ENCODE measurements around the gene MRPL34. TPM values are rescaled to one million over a fixed set of nuclear protein-coding genes. Genes with fewer than 3 reads are reported as not detected.
A peak's percentile ranks its signal among the peaks of the same experiment; 100 is the strongest.

MRPL34 gene
- total RNA-seq, 3 donors from 2014 or later, result 88.5 to 139 (median 98.0) TPM

- Histone ChIP-seq H3K27ac (no peak overlapping the region), H3K27me3 (peaks cover 7 to 13% of the 10 kb centered on the region in 2 donors), H3K4me1 (peaks cover 5 to 13% of the 10 kb centered on the region in 2 donors), H3K4me3 (no peak overlapping the region), H3K36me3 (no peaks in the 10 kb centered on the region), H3K9me3 (no peaks in the 10 kb centered on the region)
- TF ChIP-seq POLR2AphosphoS5 (IDR thresholded peaks at IDR 0.05), result no peak
- TF ChIP-seq, protein P1, sequence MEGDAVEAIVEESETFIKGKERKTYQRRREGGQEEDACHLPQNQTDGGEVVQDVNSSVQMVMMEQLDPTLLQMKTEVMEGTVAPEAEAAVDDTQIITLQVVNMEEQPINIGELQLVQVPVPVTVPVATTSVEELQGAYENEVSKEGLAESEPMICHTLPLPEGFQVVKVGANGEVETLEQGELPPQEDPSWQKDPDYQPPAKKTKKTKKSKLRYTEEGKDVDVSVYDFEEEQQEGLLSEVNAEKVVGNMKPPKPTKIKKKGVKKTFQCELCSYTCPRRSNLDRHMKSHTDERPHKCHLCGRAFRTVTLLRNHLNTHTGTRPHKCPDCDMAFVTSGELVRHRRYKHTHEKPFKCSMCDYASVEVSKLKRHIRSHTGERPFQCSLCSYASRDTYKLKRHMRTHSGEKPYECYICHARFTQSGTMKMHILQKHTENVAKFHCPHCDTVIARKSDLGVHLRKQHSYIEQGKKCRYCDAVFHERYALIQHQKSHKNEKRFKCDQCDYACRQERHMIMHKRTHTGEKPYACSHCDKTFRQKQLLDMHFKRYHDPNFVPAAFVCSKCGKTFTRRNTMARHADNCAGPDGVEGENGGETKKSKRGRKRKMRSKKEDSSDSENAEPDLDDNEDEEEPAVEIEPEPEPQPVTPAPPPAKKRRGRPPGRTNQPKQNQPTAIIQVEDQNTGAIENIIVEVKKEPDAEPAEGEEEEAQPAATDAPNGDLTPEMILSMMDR (IDR thresholded peaks at IDR 0.05), result no peak
- no peak for TF ChIP-seq POLR2A (IDR thresholded peaks at IDR 0.05)
- DNase-seq (ENCODE audit: low spot score in 2 of 2), result no peak
- intact Hi-C loops (cut with DNase I; ENCODE audit: low total_unique reads), result loop anchor here (10.0 kb wide), 1 partner anchor 221 kb away; no protein-coding TSS in a partner anchor
These were observed 19.4 kb upstream of the MRPL34 start for GRCh38 chr19:17286263-17286662.

DNA sequence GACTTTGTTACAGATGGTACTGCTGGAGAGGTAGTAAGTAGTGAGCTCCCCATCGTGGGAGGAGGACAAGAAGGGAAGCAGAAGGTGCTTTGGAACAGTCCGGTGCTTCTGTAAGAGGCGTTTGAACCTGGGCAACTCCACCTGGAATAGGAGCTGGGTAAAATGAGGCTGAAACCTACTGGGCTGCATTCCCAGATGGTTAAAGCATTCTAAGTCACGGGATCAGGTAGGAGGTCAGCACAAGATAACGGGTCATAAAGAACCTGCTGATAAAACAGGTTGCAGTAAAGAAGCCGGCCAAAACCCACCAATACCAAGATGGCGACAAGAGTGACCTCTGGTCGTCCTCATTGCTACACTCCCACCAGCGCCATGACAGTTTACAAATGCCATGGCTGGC, 18.9 kb upstream of the MRPL34 start:
- intact Hi-C loops (cut with DNase I; ENCODE audit: low total_unique reads), result loop anchor here (10.0 kb wide), 1 partner anchor 222 kb away; no protein-coding TSS in a partner anchor
- Histone ChIP-seq H3K4me3 (no peak overlapping the region), H3K27ac (no peak overlapping the region), H3K4me1 (peaks cover 0 to 8% of the 10 kb centered on the region in 2 donors), H3K36me3 (no peaks in the 10 kb centered on the region), H3K9me3 (no peaks in the 10 kb centered on the region), H3K27me3 (peaks cover 4 to 8% of the 10 kb centered on the region in 2 donors)
- no peak for DNase-seq (ENCODE audit: low spot score in 2 of 2)
- no peak for TF ChIP-seq POLR2AphosphoS5 (IDR thresholded peaks at IDR 0.05)
- TF ChIP-seq, protein P1 (IDR thresholded peaks at IDR 0.05), result no peak
- TF ChIP-seq POLR2A (IDR thresholded peaks at IDR 0.05), result no peak

GRCh38 chr19:17289489-17289888, 16.2 kb upstream of the MRPL34 start:
- TF ChIP-seq POLR2A (IDR thresholded peaks at IDR 0.05) (no peak), POLR2AphosphoS5 (IDR thresholded peaks at IDR 0.05) (no peak)
- TF ChIP-seq, protein P1 (IDR thresholded peaks at IDR 0.05), result no peak
- no peaks in the 10 kb centered on the region for H3K36me3 ChIP-seq
- no peaks in the 10 kb centered on the region for H3K27me3 ChIP-seq
- no peak for DNase-seq (ENCODE audit: low spot score in 2 of 2)
- no peaks in the 10 kb centered on the region for H3K9me3 ChIP-seq
- H3K4me3 ChIP-seq, result no peak overlapping the region
- H3K4me1 ChIP-seq, result no peaks in the 10 kb centered on the region
- H3K27ac ChIP-seq, result no peak overlapping the region
- intact Hi-C loops (cut with DNase I; ENCODE audit: low total_unique reads), result loop anchor here (10.0 kb wide), 1 partner anchor 225 kb away; no protein-coding TSS in a partner anchor

DNA sequence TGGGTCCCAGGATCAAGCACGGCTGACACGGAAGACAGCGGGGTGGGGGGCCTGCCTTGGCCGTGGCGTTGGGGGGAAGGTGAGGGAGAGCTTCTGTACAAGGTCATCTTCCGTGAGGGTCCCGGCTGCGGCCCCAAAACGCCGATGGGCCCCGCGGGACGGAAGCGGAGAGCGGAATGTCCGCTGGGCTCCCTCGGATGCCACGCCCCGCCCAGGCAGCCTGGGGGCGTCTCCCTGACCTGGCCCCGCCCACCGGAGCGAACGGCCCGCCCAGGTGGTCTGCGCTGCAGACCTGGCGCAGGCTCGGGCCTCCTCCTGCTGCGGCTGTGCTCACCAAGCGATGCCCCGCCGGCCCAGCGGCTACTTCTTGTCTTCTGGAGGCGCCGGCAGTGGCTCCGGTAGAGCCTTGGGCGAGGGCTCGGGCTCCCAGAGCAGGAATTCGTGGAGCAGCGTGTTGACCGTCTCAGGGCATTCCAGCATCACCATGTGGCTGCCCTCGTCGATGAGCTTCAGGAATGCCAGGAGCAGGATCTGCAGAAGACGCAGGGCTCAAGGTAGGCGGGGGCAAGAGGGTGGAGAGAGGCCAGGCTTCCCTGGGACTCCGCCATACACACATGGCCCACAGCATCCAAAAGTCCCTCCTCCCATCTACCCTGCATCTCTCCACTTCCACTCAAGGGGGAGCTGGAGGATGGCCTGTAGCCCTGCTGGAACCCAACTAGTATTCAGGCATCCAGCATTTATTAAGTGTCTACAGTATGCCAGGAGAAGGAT, 13.2 kb upstream of the MRPL34 start:
- Histone ChIP-seq H3K27me3 (no peaks in the 10 kb centered on the region), H3K27ac (peak overlapping the region; percentile 79 to 90), H3K4me1 (no peaks in the 10 kb centered on the region), H3K36me3 (no peaks in the 10 kb centered on the region), H3K9me3 (no peaks in the 10 kb centered on the region), H3K4me3 (peak overlapping the region; percentile 41 to 74 (median 51))
- peak in 1 of 2 donors; percentile 79 for DNase-seq (ENCODE audit: low spot score in 2 of 2)
- TF ChIP-seq, protein P1 (IDR thresholded peaks at IDR 0.05), result peak; percentile 45 to 69 (median 66)
- TF ChIP-seq POLR2A (IDR thresholded peaks at IDR 0.05), result no peak
- TF ChIP-seq POLR2AphosphoS5 (IDR thresholded peaks at IDR 0.05), result peak in 1 of 3 donors; percentile 31
- intact Hi-C loops (cut with DNase I; ENCODE audit: low total_unique reads), result no loop called here

- Histone ChIP-seq H3K9me3 (peaks cover 0 to 5% of the 10 kb centered on the region in 2 donors), H3K4me3 (no peak overlapping the region), H3K36me3 (no peaks in the 10 kb centered on the region), H3K27ac (peak overlapping the region in 1 of 2 donors; percentile 25), H3K27me3 (no peaks in the 10 kb centered on the region), H3K4me1 (no peaks in the 10 kb centered on the region)
- DNase-seq (ENCODE audit: low spot score in 2 of 2), result no peak
- TF ChIP-seq POLR2A (IDR thresholded peaks at IDR 0.05) (no peak), POLR2AphosphoS5 (IDR thresholded peaks at IDR 0.05) (no peak)
- TF ChIP-seq, protein P1 (IDR thresholded peaks at IDR 0.05), result no peak
- intact Hi-C loops (cut with DNase I; ENCODE audit: low total_unique reads), result no loop called here
These were observed 12.1 kb upstream of the MRPL34 start for GRCh38 chr19:17293605-17294004.

Measured in breast epithelium (tissue), 4 donors.